Endothelial cell of coronary artery (primary cell): ENCODE results near the gene SPOCK2. TPM values are rescaled to one million over a fixed set of nuclear protein-coding genes. Genes with fewer than 3 reads are reported as not detected.

Experiments
- total RNA-seq: library from RNA; depleted of rRNA; stranded (reverse); fragments of >200 nt; gene quantifications from 2 replicates; pipeline ENCODE4 v1.2.3, GENCODE V29; 2014

SPOCK2 gene
- total RNA-seq, result 0.18 and 0.28 TPM in 2 replicates

DNA sequence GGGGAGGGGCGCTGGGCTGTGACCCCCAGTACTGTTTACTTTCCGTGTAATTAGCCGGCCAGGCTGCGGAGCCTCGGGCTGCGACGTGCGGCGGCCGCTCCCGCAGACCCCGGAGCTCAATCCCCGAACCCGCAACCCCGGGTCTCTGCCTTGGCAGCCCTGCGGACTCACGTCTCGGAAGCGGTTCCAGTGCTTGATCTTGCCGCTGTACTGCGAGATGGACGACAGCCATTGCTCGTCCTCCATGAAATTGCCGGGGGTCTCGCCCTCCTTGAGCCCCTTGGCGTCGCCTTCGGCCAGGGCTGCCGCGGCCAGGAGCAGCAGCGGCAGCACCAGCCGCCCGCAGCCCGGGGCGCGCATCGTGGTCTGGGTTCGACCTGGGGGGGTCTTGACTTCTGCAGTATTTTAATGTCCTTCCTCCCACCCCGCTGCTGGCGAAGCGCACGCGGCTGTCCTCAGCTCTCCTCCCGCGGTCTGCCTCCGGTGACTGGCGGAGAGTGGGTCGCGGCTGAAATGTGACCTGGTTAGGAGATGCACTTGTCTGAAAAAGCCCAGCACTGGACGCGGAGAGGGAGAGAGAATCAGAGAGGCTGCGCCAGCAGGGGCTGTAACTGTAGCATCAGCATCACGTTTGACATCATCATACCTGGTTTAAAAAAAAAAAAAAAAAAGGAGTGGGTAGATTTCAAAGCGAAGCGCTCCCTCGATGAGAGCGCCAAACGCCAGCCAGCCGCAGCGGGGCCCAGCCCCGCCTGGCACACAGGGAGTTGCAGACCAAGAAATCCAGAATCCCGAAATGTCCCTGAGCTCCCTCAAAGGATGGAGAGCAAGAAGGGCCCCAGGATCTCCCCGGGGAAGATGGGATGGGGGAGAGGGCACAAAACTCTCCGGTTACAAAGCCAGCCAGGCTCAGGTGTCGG lies at the start of gene SPOCK2:
TSS of gene SPOCK2 (minus strand) at position 583 of the 920 bp plus-strand sequence. CDS start at position 360, 223 bp downstream.

Other genes starting within 250 kb of the SPOCK2 start
- gene PSAP, start 237.3 kb downstream of the SPOCK2 start, total RNA-seq, result 610 and 907 TPM in 2 replicates
- 10.0 and 16.8 TPM in 2 replicates for gene CHST3, start 124.2 kb downstream of the SPOCK2 start, total RNA-seq
- 37.5 and 45.7 TPM in 2 replicates for gene ANAPC16, start 127.5 kb upstream of the SPOCK2 start, total RNA-seq
- 23.0 and 26.9 TPM in 2 replicates for gene ASCC1, start 127.7 kb upstream of the SPOCK2 start, total RNA-seq
- gene DDIT4, start 185.4 kb upstream of the SPOCK2 start, total RNA-seq, result 241 and 853 TPM in 2 replicates